ENCODE results near the gene PLCB4.

PLCB4 gene

DNA sequence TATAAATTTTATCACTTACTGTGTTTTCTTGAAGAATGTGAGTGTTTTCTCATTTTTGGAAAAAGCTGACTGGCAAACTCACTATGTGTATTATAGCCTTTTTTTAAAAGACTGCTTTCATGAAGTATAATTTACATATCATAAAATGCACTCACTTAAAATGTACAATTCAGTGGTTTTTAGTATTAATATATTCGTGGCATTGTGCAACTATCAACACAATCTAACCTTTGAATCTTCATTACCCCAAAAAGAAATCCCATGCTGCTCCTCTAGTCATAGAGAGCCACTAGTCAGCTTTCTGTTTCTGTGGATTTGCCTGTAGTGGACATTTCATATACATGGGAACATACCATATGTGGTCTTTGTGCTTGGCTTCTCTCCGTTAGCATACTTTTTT lies 143.8 kb downstream of the PLCB4 start:
- H3K4me3 ChIP-seq (ENCODE audit: low read depth, low read length) = no peak overlapping the region

DNA sequence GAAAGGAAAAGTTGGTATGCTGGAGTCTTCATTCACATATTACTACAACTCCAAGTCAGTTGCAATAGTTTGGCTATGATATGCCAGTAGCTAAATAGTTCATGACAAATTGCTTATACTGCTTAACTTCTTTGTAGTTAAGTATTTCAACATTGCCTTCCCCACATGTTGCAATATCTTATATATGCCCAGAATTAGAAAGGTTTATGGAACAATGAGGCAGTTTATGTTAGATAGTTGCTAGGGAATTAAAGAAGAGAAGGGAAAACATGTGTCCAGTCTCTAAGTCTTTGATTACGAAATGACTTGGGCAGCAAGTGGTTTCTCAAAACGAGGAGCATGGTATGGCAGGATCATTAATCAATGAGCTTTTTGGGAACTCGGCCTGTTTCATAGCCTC lies 145.8 kb downstream of the PLCB4 start:
- no peak overlapping the region for H3K4me3 ChIP-seq (ENCODE audit: low read depth, low read length)

DNA sequence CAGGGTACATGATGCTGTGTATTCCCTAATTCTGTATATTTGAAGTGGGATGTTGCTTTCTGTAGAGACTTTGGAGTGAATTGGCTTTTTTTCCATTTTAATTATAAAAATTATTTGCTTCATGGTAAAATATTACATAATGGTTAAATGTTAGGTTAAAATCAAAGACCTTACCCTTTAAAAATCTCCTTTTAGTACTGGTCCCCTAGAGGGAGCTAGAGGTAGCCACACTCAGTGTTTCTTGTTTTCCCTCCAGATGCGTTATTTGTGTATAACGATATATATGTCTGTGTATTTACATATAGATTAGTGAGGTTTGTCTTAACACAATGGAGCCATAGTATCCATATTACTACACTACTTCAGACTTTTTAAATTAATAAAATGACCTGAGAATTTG lies 146.7 kb downstream of the PLCB4 start:
- no peak overlapping the region for H3K4me3 ChIP-seq (ENCODE audit: low read depth, low read length)

DNA sequence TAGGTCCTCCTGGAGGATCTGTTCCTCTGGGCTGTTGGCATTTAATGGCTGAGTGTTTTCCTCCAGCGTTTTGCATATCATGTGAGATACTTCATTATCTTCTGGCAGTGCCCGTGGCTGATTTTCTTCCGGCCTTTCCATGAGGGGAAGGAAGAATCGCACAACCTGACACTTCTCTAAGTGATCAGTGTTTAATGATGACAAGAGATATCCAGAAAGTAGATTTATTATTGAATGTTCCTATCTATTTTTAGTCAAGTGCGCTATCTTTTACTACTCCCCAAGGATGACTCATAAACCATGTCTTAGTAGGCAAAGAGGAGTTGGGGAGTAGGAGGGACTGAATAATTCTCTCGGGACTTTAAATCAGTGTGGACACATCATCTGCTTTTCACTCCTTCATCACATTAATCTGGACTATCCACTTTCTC lies 149.7 kb downstream of the PLCB4 start:
- no peak overlapping the region for H3K4me3 ChIP-seq (ENCODE audit: low read depth, low read length)

DNA sequence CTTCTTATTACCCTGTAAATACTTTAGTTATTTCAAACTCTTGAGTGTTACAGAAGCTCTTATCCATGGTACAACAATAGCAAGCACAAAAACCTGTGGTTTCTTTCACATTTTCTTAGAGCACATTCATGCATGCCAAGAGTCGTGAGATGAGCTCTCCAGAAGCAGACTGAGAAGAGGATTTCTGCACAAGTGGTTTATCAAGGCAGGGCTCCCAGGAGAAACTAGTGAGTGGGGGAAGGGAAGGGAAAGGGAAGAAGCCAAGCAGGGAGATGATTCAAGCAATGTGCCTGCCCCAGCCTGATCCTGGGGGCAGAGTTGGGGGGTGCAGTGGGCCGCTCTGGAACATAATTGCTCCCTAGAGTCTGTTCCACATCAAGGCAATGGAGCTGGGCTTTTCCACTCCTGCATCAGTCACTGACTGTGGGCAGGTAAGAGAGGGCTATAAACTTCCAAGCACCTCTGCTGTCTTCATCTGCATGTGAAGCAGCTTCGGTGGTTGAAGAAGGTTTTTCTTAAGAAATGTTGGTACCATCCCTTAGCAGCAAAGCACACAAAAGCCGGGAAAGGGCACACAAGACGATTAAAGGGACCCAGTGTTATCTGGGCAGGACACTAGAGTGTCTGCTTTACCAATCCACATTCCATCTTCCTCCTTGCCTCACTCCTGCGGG lies 152.1 kb downstream of the PLCB4 start:
- H3K4me3 ChIP-seq (ENCODE audit: low read depth, low read length) = no peak overlapping the region

DNA sequence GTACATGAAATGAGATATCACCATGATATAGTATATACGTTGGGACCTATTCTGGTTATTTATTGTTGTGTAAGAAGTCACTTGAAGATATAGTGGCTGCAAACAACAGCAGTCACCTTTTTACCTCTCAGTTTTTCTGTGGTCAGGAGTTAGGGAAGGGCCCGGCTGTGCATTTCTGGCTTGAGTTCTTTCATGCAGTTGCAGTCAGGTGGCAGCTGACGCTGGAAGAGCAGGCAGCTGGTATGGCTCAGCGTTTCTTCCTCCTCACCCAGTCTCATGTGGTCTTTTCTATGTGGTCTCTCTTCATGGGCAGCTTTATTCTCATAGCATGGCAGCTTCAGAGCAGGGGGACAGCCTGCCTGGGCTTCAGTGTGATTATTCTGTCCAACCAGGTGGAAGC lies 154.4 kb downstream of the PLCB4 start:
- H3K4me3 ChIP-seq (ENCODE audit: low read depth, low read length) = no peak overlapping the region

DNA sequence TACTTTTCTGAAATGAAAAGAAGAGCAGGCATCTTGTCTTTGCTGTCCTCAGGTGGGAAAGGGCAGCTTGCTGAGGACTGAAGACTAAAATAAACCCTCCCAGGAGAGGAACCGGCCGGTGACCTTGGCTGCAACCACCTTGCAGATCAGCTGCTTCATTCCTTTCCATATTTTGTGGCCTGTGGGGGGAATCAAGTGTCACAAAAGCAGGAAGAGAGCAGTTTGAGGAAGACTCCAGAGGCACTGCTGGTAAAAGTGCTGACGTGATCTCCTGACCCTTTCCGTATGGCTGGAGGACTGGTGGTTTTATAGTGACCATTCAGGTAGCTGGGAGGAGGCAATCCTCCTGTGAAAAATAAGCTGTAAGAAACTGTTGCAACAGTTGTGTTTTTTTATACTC lies 157.0 kb downstream of the PLCB4 start:
- no peak overlapping the region for H3K4me3 ChIP-seq (ENCODE audit: low read depth, low read length)

DNA sequence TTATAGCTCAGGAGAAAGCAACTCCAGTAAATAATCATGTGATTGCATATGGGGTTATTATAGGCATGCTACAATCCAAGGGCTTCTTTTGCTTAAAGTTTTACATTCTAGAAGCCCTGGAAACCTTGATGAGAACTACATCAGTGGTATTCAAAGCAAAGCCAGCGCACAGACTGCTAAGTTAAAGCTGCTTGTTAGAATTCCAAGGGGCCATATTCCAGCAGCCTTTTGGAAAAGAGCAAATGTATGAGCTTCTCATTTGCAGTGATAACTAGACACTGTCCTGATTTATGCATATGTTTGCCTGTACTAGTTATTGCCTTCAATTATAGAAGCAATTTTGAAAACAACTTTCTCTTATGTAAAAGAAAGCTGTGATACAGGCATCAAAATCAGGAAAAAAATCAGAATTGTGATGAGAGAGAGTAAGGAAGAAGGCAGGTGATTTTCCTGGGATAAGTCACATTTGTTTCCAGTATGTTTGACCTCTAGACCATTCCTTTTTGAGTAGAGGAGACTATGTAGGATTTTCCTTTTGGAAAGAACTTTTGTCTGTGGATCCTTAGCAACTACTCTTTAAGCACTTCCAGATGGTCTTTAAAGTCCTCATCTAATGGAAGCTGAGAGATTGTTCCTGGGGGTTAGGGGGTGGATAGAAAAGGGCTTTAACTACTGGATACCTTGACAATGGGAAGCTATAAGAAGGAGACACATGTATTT lies 159.2 kb downstream of the PLCB4 start:
- H3K4me3 ChIP-seq (ENCODE audit: low read depth, low read length) = no peak overlapping the region

DNA sequence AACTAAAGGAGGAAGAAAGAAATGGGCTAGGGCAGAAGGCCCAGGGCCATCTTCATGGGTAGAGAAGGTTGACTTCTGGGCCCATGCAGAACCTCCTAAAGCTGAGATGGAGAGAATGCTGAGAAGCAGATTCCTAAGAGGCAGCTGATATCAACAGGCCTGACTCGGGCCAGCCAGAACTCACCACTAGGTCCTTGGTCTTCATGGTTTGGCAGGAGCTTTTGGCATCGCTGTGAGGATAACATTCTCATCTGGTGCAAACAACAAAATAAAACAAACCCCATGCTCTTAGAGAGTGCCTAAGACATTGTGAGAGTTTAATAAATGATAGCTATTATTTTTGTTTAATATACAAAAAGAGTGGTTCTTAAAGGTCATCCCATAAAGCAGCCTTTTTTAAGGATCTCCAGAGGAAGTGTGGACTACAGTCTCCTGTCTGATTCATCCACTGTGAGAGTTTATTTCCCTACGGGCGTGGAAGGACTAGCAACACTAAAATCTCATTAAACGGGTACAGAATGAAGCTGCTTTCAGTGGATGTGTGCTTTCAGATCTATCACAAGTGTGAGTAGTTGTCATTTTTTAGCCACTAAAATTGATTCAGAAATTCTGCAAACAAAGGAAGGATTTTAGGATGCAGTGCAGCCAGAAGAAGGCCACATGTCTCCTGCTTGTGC lies 160.0 kb downstream of the PLCB4 start:
- H3K4me3 ChIP-seq (ENCODE audit: low read depth, low read length) = no peak overlapping the region

DNA sequence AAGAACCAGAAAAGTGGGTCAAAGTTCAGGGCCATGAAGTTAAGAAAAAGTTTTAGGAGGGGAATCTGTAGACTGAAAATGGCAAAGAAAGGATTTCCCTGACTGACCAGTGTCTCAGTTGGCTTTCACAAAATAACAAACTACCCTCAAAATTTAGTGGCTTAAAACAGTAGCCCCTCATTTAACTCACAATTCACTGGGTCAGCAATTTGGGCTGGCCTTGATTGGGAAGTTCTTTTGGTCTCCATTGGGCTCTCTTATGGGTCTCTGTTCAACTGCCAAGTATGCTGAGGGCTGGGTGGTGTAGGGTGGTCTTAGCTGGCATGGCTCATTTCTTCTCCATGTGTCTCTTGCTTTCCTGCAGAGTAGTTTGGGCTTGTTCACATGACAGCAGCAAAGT lies 161.5 kb downstream of the PLCB4 start:
- H3K4me3 ChIP-seq (ENCODE audit: low read depth, low read length) = no peak overlapping the region

DNA sequence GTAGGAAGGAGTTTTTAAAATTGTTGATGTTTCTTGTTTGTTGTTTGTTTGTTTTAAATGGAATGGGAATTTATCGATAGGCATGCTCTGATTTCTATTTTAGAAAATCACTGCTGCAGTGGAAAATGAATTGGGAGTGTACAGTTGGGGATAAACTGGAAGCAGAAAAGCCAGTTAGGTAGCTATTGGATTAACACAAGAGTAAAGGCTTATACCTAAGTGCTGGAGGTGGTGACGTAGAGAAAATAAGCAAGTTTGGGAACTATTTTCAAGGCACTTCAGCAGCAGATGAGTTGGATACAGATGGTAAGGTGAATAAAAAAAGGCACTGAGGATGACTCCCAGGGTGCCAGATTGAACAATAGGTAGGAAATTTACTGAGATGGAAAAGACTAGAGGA lies 164.9 kb downstream of the PLCB4 start:
- H3K4me3 ChIP-seq (ENCODE audit: low read depth, low read length) = no peak overlapping the region

DNA sequence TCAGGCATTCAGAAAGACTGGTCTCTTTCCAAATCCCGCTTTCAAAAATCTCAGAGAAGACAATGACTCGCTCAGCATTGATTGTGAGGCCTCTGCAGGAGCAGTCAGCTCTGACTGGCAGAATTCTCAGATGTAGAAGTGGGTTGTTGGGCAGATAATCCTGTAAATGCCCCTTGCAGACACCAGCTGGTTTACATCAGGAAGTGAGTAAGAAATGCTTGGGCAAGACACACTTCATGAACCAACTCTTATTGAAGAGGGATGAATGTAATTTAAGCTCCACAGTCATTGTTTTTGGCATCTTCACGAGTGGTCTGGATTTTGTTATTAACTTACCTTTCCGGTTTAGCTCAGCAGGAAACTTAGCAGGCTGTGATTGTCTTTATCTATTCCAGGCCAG lies 166.6 kb downstream of the PLCB4 start:
- no peak overlapping the region for H3K4me3 ChIP-seq (ENCODE audit: low read depth, low read length)

DNA sequence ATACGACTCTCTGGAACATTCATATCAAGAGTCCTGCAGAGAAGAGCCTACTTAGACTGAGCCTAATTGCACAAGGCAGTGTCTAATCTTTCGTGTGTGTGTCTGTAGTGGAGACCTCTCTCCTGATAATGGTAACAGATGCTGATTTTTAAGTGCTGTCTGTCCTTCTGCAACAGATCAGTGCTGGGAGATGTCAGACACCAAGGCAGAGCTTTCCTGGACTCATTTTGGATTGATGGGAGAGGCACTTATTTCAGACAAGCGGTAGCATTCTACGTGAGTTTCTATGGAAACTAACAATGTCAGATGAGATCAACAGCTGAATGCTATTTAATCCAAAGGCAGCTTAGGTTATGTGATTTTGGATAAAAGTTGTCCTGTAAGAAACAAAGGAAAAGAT lies 167.6 kb downstream of the PLCB4 start:
- H3K4me3 ChIP-seq (ENCODE audit: low read depth, low read length) = no peak overlapping the region

DNA sequence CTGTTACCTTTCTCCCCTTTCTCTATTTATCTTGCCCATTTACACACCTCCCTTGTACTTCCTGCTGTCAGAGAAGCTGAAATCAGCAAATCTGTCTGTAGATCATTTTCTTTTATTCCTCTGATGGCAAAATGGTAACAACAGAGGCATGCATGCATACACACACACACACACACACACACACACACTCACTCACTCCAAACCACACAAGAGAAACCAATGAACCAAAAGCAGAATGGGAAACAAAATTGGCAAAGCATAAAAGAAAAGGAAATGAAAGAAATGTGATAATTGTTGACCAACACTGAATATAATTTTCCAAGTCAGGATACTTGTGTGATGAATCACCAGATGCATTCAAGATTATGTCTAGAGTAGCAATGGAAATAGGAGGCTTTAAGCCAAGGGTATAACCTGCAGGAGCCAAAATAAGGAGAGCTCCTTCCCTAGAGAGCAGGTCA lies 172.4 kb downstream of the PLCB4 start:
- H3K4me3 ChIP-seq (ENCODE audit: low read depth, low read length) = no peak overlapping the region

DNA sequence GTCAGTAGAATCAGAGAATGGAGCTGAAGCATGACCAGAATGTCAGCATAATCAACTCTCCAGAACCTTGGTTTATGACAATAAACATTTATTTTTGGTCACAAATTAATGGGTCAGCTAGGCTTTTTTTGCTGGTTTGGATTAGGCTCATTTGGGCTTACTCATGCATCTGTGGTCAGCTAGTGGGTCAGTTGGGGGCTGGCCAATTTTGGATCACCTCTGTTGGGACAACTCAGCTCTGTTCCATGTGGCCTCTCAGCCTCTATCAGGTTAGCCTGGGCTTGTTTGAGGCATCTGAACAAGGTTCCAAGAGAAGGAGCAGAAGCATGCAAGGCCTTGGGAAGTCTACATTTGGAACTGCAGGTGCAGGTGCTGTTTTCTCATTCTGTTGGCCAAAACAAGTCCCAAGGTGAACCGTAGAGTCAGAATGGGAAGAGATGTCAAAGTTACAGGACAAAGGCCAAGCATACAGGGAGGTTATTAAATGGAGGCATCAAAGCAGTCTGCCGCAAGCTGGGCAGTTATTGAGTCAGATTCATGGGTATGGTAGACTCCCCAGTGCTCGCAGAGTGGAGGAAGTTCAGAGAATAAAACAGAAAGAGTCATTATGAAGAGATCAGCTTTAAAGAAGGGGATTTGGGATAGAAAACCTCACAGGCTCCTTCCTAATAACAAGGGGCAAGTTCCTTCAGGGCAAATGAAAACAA lies 173.0 kb downstream of the PLCB4 start:
- H3K4me3 ChIP-seq (ENCODE audit: low read depth, low read length) = no peak overlapping the region

DNA sequence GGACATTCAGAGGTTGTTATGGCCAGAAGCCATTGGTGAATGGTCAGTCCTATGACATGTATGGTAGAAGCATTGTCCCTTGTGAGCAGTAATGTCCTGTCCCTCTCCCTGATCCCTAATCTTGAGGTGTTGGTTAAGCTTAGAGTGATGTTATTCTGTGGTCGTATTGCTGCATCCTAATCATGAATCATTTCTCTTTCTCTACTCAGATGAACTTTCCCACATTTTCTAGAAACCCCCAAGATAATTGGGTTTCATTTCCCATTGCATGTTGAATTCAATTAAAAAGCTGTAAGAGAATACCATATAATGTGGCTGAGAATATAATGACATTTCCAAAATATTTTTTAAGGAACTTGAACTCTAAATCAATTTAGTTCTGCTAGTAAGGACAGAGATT lies 175.1 kb downstream of the PLCB4 start:
- H3K4me3 ChIP-seq (ENCODE audit: low read depth, low read length) = no peak overlapping the region

DNA sequence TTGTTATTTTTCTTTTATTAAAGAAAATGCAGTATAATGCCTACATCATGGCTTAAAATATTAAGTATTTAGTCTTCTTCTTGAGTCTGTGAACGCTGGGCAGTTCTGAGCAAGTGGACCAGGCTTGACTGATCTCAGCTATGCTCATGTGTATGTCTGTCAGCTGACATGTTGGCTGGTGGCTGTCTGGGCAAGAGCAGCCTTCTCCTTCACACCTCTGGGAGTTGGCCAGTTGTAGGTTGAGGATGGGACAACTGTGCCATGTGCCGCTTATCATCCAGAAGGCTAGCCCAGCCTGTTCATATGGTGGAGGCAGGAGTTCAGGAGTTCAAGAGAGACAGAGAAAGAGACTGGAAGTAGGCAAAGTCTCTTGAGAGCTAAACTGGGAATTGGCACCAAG lies 175.9 kb downstream of the PLCB4 start:
- no peak overlapping the region for H3K4me3 ChIP-seq (ENCODE audit: low read depth, low read length)

DNA sequence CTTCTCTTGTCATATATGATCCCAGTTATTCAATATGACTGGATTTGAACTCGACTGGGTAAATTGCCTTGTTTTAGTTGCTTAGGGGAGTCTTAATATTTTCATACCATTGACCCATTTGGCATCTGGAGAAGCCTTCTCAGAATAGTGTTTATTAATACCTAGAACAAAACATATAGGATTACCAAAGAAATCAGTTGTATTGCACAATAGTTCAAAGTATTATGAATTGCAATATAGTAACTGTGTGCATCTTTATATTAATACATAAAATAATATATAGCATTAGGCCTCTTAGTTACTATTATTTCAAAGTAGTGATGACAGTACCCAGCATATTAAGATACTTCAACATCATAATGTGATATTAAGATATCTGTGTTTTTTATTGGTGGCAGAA lies 177.8 kb downstream of the PLCB4 start:
- no peak overlapping the region for H3K4me3 ChIP-seq (ENCODE audit: low read depth, low read length)

DNA sequence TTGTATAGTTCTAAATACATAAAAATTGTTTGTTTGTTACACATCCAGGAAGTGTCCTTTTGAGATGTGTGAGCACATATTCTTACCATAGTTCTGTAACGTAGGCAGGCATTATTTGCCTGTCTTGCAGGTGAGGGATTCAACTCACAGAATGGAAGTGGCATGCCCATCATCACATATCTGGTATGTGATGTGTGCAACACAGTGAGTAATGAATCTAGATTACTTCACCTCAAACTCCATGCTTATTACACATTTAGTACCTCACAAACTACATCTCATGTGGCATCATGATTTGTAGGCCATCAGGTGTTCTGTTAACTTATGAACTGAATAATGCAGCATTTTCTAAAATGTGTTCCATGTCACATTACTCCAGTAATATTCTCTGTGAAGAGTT lies 181.6 kb downstream of the PLCB4 start:
- no peak overlapping the region for H3K4me3 ChIP-seq (ENCODE audit: low read depth, low read length)

DNA sequence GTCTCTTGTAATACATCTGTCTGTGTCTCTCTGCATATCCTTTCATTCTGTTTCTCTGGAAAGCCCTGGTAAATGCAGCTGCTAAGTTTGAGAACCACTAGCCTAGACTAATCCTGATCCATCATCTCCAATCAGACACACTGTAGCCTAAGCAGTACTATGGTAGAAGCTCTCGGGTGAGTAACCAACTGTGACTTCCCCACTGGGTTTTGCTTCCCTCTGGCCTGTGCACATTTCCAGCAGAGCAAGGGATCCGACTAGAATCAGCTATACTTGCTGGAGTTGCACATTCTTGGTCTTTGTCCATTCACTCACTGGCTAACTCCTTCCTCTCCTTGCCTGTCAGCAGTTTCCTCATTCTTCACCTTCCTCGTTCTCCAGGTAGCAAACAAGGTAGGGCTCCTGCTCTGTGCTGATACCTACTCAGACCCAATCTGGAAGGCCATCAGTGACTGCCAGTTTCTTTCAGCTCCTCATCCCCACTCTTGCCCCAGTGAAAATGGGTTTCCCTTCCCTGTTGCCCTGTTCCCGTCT lies 184.2 kb downstream of the PLCB4 start:
- H3K4me3 ChIP-seq (ENCODE audit: low read depth, low read length) = no peak overlapping the region

DNA sequence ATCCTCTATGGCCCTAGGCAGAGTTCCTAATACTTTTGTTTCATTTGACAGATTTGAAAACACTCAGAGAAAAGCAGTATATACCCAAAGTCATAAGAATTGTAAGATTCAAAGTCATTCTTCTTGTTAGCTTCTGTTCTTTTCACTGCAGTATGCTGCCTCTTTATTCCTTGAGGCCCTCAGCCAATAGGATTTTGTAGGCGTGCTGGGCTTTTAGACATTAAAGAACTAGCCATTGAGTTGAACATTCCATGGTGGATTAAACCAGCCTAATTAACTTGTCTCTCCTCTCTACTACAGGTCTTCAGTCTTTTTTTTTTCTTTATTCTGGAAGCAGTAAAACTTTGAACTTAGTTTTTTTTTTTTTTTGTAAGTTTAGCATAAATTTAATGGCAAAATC lies 186.3 kb downstream of the PLCB4 start:
- H3K4me3 ChIP-seq (ENCODE audit: low read depth, low read length) = no peak overlapping the region

All from iPS-11a (cell line).